Superior temporal gyrus (tissue), 1 donor: ENCODE results near the gene SEBOX.
A peak's percentile ranks its signal among the peaks of the same experiment; 100 is the strongest.

Experiments
- DNase-seq: peaks from one replicate; pipeline ENCODE4 v3.0.0-alpha.2; 2016; ENCODE audit errors: extremely low spot score

SEBOX gene

DNA sequence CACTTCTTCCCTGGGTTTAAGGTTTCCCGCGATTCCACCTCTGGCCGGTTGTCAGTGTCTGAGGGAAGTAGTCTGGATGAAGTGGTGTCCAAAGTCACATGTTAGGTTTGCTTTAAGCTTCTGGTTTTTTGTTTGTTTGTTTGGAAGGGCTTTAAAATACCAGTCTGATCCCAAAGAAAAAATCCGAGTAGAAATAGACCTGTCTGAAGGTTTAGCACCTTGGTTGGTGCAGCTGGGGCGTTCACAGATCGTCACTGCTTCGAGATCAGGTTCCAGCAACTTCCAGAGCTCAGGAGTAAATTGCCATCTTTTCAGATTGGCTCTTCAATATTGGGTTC lies 45.4 kb downstream of the SEBOX start:
- no peak for DNase-seq

DNA sequence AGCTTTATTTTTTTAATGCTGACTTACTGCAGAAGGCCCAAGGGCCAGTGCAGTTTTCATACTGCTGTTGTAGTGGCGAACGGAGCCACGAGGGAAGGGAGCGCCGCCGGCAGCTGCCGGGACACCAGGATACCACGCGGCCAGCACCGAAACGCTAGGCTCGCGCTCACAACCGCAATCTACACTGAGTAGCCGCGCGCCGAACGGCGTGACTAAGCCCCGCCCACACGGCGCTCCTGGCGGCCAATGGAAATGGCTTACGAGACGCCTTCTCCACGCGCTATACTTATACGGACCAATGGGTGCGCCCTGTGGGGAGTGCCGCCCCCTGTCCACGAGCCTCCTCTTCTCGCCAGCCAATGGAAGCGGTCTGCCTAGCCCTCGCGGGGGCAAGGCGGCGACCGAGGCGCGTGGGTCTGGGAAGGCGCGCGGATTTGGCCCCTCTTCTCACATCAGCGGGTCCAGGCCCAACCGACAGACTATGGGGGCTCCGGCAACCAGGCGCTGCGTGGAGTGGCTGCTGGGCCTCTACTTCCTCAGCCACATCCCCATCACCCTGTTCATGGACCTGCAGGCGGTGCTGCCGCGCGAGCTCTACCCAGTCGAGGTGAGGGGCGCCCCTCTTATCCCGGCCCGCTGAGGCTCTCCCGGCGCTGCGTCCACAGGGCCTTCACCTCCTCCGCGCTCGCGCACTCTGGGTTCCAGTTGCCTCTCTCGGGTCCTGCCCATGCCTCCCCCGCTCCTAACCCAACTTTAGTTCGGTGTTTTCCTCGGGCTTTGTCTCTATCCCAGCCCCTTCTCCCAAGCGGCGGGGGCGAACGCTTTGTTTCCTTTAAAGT lies 46.0 kb downstream of the SEBOX start, which contains the start of gene TMEM97:
TSS of gene TMEM97 (plus strand) at position 442 of the 839 bp plus-strand sequence. CDS start at position 482, 40 bp downstream.
- DNase-seq = peak; percentile 99

DNA sequence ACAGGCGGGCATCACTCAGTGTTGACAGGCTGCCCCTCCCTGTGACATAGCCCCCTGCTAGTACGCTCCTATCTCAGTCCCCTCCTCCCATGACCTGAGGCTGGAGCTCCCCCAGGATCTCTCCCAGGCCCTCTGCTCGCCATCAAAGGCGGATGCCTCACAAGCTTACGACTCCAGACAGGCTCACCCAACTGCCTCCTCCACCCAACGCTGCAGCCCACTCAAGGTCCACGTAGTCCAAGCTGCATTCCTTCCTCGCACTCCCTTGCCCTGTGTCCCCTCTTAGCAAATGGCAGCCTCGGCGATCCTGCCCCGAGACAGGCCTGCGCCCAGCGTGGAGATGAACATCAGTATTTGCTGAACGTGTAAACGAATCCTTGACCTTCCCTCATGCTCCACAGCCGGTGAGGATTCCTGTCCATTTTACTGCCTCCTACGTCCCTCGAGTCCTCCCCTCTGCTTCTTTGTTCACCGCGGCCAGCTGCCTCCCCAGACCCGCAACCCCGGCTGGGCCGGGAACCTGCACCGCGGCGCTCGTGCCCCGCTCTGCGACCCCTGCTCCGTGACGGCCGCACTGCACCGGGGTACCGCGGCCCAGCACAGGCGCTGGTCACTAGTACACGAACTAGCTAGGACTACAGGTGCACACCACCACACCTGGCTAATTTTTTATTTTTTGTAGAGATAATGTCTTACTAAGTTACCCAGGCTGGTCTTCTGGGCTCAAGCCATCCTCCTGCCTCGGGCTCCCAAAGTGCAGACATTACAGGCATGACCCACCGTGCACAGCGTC lies 46.8 kb downstream of the SEBOX start:
- DNase-seq = no peak

DNA sequence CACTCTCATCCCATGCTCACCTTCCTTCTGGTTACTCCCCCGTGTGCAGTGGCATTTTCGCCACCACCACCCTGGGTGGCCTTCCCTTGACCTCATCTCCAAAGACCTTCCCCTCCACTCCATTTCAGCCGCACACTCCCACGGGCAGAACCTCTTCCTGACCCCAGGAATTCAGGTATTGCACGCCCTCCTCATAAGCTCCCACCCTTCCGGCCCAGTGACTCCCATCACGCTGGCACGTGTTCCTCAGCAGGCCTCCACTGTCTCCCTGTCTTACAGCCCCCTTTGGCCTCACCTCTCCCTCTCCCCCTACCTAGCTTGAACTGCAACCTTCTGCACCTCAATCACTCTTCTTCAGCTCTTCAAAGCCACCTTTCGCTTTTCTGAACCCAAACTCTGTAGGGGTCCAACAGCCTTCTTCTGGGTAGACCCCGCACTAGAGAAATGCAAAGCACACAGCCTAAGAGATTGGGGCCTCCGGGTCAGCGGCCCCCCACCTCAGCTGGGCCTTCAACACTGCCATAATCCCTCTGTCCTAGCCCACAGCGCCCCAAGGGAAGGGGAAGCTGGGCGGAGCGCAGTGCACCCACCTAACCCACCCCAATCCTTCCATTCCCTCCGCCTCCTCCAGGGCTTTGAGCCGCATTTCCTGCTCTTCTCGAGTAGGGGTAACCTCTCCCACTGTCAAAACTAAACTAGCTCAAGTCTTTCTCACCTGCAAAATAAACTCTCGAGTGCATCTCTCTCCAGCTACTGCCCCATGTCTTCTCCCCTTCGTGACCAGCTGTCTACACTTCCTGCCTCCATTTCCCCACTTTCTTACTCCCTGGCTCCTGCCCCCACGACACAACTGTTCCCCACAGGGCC lies 47.7 kb downstream of the SEBOX start:
- no peak for DNase-seq

DNA sequence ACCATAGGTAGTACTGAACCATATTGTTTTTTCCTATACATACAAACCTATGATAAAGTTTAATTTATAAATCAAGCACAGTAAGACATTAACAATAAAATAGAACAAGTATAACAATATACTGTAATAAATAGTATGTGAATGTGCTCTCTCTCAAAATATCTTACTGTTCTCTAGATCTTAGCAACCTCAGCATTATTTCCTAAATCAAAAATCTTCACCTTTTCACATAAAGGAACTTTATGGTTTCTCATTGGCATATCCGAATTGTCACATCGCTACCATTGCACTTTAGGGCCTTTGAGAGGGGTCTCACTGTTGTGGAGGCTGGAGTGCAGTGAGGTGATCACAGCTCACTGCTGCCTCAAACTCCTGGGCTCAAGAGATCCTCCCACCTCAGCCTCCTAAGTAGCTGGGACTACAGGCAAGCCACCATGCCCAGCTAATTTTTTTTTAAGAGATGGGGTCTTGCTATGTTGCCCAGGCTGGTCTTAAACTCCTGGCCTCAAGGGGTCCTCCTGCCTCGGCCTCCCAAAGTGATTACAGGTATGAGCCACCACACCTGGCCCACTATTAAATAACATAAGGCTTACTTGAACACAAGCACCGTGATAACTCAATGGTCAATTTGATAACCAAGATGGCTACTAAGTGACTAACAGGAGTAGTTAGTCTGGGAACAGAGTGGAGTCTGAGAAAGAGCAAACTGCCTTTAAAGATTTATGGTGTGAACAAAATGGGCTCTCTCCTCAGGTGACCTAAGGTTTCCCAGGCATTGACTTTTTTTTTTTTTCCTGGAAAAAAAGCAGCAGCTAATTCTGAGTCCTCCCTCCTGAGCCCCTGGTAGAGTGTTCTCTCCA lies 48.9 kb downstream of the SEBOX start:
- DNase-seq = no peak

DNA sequence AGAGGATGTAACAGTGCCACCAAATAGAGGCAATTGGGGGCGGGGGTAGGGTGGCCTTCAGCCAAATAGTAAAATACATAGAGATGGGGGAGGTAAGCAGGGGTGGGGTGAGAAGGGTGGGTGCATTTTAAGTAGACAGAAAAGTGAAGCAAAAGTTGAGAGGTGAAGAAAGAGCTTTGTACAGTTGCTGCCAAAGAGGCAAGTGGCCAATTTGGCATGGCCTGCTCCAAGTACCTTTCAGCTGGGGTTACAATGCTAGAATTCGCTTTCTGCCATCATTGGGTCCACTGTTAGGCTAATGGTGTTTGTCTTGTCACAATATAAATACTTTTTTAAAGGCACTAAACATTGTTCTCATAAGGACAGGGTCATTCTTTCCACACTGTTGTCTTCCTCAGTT lies 51.2 kb downstream of the SEBOX start:
- DNase-seq = no peak
